Activated T-helper 17 cell treated with anti-CD3 and anti-CD28 coated beads, Interleukin-2, amount 50 U/mL, for 72 hours (primary cell): ENCODE results near the gene EFCAB6. TPM values are rescaled to one million over a fixed set of nuclear protein-coding genes. Genes with fewer than 3 reads are reported as not detected.

ENCODE experiments used
- ATAC-seq: fragments of 150-1000 bp; cut with Tn5 transposase; replicated peaks from 2 replicates; pipeline ENCODE4 v1.10.0; 2021; ENCODE audit warnings: mild to moderate bottlenecking, moderate library complexity
- H3K27ac Mint-ChIP-seq: one replicate; pipeline ENCODE4 v1.8.0; 2022; ENCODE audit warnings: mixed read lengths
- H3K27me3 Mint-ChIP-seq: one replicate; pipeline ENCODE4 v1.8.0; 2022; ENCODE audit warnings: mixed read lengths
- H3K36me3 Mint-ChIP-seq: one replicate; pipeline ENCODE4 v1.8.0; 2022; ENCODE audit warnings: low read depth, mild to moderate bottlenecking, mixed read lengths
- H3K4me1 Mint-ChIP-seq: one replicate; pipeline ENCODE4 v1.8.0; 2022; ENCODE audit warnings: mixed read lengths
- H3K4me3 Mint-ChIP-seq: one replicate; pipeline ENCODE4 v1.8.0; 2022; ENCODE audit warnings: mild to moderate bottlenecking, mixed read lengths
- H3K9me3 Mint-ChIP-seq: one replicate; pipeline ENCODE4 v1.8.0; 2022; ENCODE audit warnings: mixed read lengths
- total RNA-seq, 2 donors: library from RNA; stranded (reverse); gene quantifications; one replicate each; pipeline ENCODE4 v1.2.3, GENCODE V29; 2022

Gene EFCAB6
- total RNA-seq, 2 donors from 2014 or later: 0.09 TPM; not detected in 1

GRCh38 chr22:43745411-43745770, 66.7 kb downstream of the EFCAB6 start:
- no peak overlapping the region for H3K4me3 Mint-ChIP-seq

GRCh38 chr22:43744700-43745410, 67.2 kb downstream of the EFCAB6 start:
- no peak overlapping the region for H3K27ac Mint-ChIP-seq
- H3K27me3 Mint-ChIP-seq: peaks cover 33% of the 10 kb centered on the region
- no peak overlapping the region for H3K4me3 Mint-ChIP-seq
- H3K36me3 Mint-ChIP-seq: no peaks in the 10 kb centered on the region
- peaks cover 5% of the 10 kb centered on the region for H3K4me1 Mint-ChIP-seq
- no peak for ATAC-seq
- no peaks in the 10 kb centered on the region for H3K9me3 Mint-ChIP-seq

More at GRCh38 chr22:43745411-43745770, 66.7 kb downstream of the EFCAB6 start:
- H3K27ac Mint-ChIP-seq: no peak overlapping the region
- peaks cover 39% of the 10 kb centered on the region for H3K27me3 Mint-ChIP-seq
- H3K36me3 Mint-ChIP-seq: no peaks in the 10 kb centered on the region
- H3K4me1 Mint-ChIP-seq: peaks cover 5% of the 10 kb centered on the region
- no peaks in the 10 kb centered on the region for H3K9me3 Mint-ChIP-seq
- no peak for ATAC-seq

GRCh38 chr22:43743929-43744643, 68.0 kb downstream of the EFCAB6 start:
- Mint-ChIP-seq H3K27ac (no peak overlapping the region), H3K4me1 (peaks cover 5% of the 10 kb centered on the region), H3K9me3 (no peaks in the 10 kb centered on the region), H3K27me3 (peaks cover 27% of the 10 kb centered on the region), H3K36me3 (no peaks in the 10 kb centered on the region), H3K4me3 (no peak overlapping the region)
- no peak for ATAC-seq

- Mint-ChIP-seq H3K27ac (no peak overlapping the region), H3K36me3 (no peaks in the 10 kb centered on the region), H3K4me3 (no peak overlapping the region), H3K9me3 (no peaks in the 10 kb centered on the region), H3K27me3 (peaks cover 19% of the 10 kb centered on the region), H3K4me1 (peaks cover 5% of the 10 kb centered on the region)
- ATAC-seq: no peak
Measured at GRCh38 chr22:43743131-43743530, 69.0 kb downstream of the EFCAB6 start.

- H3K9me3 Mint-ChIP-seq: no peaks in the 10 kb centered on the region
- no peaks in the 10 kb centered on the region for H3K36me3 Mint-ChIP-seq
- peaks cover 13% of the 10 kb centered on the region for H3K27me3 Mint-ChIP-seq
- no peak overlapping the region for H3K4me3 Mint-ChIP-seq
- no peak overlapping the region for H3K27ac Mint-ChIP-seq
- H3K4me1 Mint-ChIP-seq: peaks cover 5% of the 10 kb centered on the region
- no peak for ATAC-seq
Measured at GRCh38 chr22:43742154-43742950, 69.8 kb downstream of the EFCAB6 start.

- H3K36me3 Mint-ChIP-seq: no peaks in the 10 kb centered on the region
- H3K27me3 Mint-ChIP-seq: peaks cover 11% of the 10 kb centered on the region
- no peak overlapping the region for H3K27ac Mint-ChIP-seq
- no peak for ATAC-seq
- H3K4me1 Mint-ChIP-seq: peaks cover 5% of the 10 kb centered on the region
- H3K9me3 Mint-ChIP-seq: no peaks in the 10 kb centered on the region
- no peak overlapping the region for H3K4me3 Mint-ChIP-seq
Measured at GRCh38 chr22:43740587-43741270, 71.4 kb downstream of the EFCAB6 start.

- no peak overlapping the region for H3K4me3 Mint-ChIP-seq
- no peaks in the 10 kb centered on the region for H3K9me3 Mint-ChIP-seq
- no peak overlapping the region for H3K27ac Mint-ChIP-seq
- peaks cover 5% of the 10 kb centered on the region for H3K4me1 Mint-ChIP-seq
- no peak for ATAC-seq
- H3K27me3 Mint-ChIP-seq: peaks cover 11% of the 10 kb centered on the region
- no peaks in the 10 kb centered on the region for H3K36me3 Mint-ChIP-seq
Measured at GRCh38 chr22:43739851-43740379, 72.2 kb downstream of the EFCAB6 start.

- ATAC-seq: no peak
- no peak overlapping the region for H3K27ac Mint-ChIP-seq
- H3K4me3 Mint-ChIP-seq: no peak overlapping the region
- H3K36me3 Mint-ChIP-seq: no peaks in the 10 kb centered on the region
- no peaks in the 10 kb centered on the region for H3K4me1 Mint-ChIP-seq
- H3K9me3 Mint-ChIP-seq: no peaks in the 10 kb centered on the region
- H3K27me3 Mint-ChIP-seq: no peaks in the 10 kb centered on the region
Measured at GRCh38 chr22:43737150-43737828, 74.8 kb downstream of the EFCAB6 start.

- no peak overlapping the region for H3K4me3 Mint-ChIP-seq
- H3K4me1 Mint-ChIP-seq: no peaks in the 10 kb centered on the region
- ATAC-seq: no peak
- no peaks in the 10 kb centered on the region for H3K9me3 Mint-ChIP-seq
- H3K27me3 Mint-ChIP-seq: no peaks in the 10 kb centered on the region
- no peak overlapping the region for H3K27ac Mint-ChIP-seq
- no peaks in the 10 kb centered on the region for H3K36me3 Mint-ChIP-seq
Measured at GRCh38 chr22:43736651-43737050, 75.5 kb downstream of the EFCAB6 start.

- no peak overlapping the region for H3K4me3 Mint-ChIP-seq
- ATAC-seq: no peak
- no peaks in the 10 kb centered on the region for H3K36me3 Mint-ChIP-seq
Measured at GRCh38 chr22:43734370-43735150, 77.5 kb downstream of the EFCAB6 start.

GRCh38 chr22:43733138-43733537, 79.0 kb downstream of the EFCAB6 start:
- ATAC-seq: no peak
- H3K4me1 Mint-ChIP-seq: no peaks in the 10 kb centered on the region
- no peaks in the 10 kb centered on the region for H3K36me3 Mint-ChIP-seq
- H3K27me3 Mint-ChIP-seq: peaks cover 13% of the 10 kb centered on the region
- no peaks in the 10 kb centered on the region for H3K9me3 Mint-ChIP-seq
- no peak overlapping the region for H3K27ac Mint-ChIP-seq
- H3K4me3 Mint-ChIP-seq: no peak overlapping the region

More at GRCh38 chr22:43734370-43735150, 77.5 kb downstream of the EFCAB6 start:
- Mint-ChIP-seq H3K9me3 (no peaks in the 10 kb centered on the region), H3K27me3 (peaks cover 5% of the 10 kb centered on the region), H3K27ac (no peak overlapping the region), H3K4me1 (no peaks in the 10 kb centered on the region)

GRCh38 chr22:43731988-43732387, 80.1 kb downstream of the EFCAB6 start:
- Mint-ChIP-seq H3K27ac (no peak overlapping the region), H3K4me1 (no peaks in the 10 kb centered on the region), H3K4me3 (no peak overlapping the region), H3K9me3 (no peaks in the 10 kb centered on the region), H3K27me3 (peaks cover 13% of the 10 kb centered on the region), H3K36me3 (no peaks in the 10 kb centered on the region)
- ATAC-seq: no peak

GRCh38 chr22:43726964-43727543, 85.1 kb downstream of the EFCAB6 start:
- H3K27ac Mint-ChIP-seq: no peak overlapping the region
- H3K36me3 Mint-ChIP-seq: no peaks in the 10 kb centered on the region
- H3K4me1 Mint-ChIP-seq: no peaks in the 10 kb centered on the region
- ATAC-seq: no peak
- peaks cover 13% of the 10 kb centered on the region for H3K27me3 Mint-ChIP-seq
- no peak overlapping the region for H3K4me3 Mint-ChIP-seq
- H3K9me3 Mint-ChIP-seq: no peaks in the 10 kb centered on the region
